ENCODE results near the gene HOTAIR.

- TF ChIP-seq CTCF (IDR thresholded peaks at IDR 0.05; ENCODE audit: poor library complexity, severe bottlenecking): no peak
- no peak for TF ChIP-seq REST (IDR thresholded peaks at IDR 0.05; ENCODE audit: borderline replicate concordance)
- TF ChIP-seq EZH2 (IDR thresholded peaks at IDR 0.05; ENCODE audit: borderline replicate concordance, insufficient read depth, low read length, poor library complexity, severe bottlenecking): no peak
Observed at GRCh38 chr12:54007538-54008259, 32.9 kb upstream of the HOTAIR start.
